22Rv1 (cell line): ENCODE results near the gene CACNA1C.

Experiments
- CTCF ChIP-seq: fragments of 450-650 bp; IDR thresholded peaks from 2 replicates; pipeline ENCODE4 v1.5.1; 2017; ENCODE audit warnings: mild to moderate bottlenecking
- ZFX ChIP-seq: fragments of 450-650 bp; IDR thresholded peaks from 2 replicates; pipeline ENCODE4 v1.6.1; 2017; ENCODE audit warnings: antibody characterized with exemption, borderline replicate concordance

- TF ChIP-seq CTCF (no peak), ZFX (no peak)
Observed at GRCh38 chr12:2177003-2177402, 124.2 kb downstream of the CACNA1C start.
